Measurements from ENCODE around the gene OR1N1.
"Not testable (repeated sequence)": the region's sequence is repeated elsewhere in the genome, so short reads cannot be mapped to it uniquely, and the experiment has no call there.

OR1N1 gene, protein sequence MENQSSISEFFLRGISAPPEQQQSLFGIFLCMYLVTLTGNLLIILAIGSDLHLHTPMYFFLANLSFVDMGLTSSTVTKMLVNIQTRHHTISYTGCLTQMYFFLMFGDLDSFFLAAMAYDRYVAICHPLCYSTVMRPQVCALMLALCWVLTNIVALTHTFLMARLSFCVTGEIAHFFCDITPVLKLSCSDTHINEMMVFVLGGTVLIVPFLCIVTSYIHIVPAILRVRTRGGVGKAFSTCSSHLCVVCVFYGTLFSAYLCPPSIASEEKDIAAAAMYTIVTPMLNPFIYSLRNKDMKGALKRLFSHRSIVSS

DNA sequence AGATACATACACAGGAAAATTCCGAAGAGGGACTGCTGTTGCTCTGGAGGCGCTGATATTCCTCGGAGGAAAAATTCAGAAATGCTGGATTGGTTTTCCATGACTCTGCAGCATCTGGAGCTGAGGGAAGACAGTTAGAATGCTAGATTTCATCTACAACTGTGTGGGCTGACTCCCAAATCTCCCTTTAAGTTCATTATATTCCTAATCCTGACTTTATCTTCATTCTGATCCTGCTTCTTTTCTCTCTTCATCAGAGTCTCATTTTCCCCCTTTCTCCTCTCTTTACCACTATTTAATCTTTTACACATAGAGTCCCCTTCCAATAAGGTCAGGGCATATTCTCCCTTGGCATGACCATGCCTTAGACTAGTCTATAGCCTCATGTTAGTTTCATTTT lies at the start of gene OR1N1:
Gene OR1N1 (minus strand): TSS at position 101 of the 400 bp plus-strand sequence. CDS start 0 bp downstream, at position 101.
- no peak for DNase-seq

DNA sequence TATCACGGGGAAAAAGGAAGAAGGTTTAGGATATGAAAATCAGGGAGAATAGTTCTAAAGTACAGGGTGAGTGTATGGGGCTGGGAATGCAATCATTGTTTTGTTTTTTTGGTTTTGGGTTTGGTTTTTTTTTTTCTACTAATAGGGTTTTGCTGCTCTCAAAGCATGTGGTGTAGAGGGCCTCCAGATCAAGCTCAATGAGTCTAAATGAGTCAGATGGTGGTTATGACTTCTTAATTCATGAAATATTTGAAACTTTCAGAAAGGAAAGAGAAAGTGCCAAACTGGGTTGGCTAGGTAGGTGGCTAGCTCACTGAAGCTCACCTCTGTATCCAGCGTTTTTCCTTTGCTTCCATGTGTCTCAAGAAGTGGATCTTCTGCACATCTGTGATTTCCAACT lies 45.4 kb upstream of the OR1N1 start:
- DNase-seq = no peak

DNA sequence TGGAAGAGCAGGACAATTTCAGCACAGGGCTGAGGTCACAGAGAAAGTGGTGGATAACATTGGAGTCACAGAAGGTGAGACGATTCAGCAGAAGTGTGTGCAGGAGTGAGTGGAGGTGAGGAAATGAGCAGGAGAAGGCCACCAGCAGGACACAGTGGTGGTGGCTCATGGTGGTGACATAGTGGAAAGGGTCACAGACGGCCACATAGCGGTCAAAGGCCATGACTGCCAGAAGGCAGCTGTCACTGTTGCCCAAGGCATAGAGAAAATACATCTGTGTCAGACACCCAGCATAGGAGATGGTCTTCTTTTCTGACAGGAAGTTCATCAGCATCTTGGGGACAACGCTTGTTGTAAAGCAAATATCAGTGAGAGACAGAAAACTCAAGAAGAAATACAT lies 40.8 kb upstream of the OR1N1 start:
- no peak for DNase-seq

DNA sequence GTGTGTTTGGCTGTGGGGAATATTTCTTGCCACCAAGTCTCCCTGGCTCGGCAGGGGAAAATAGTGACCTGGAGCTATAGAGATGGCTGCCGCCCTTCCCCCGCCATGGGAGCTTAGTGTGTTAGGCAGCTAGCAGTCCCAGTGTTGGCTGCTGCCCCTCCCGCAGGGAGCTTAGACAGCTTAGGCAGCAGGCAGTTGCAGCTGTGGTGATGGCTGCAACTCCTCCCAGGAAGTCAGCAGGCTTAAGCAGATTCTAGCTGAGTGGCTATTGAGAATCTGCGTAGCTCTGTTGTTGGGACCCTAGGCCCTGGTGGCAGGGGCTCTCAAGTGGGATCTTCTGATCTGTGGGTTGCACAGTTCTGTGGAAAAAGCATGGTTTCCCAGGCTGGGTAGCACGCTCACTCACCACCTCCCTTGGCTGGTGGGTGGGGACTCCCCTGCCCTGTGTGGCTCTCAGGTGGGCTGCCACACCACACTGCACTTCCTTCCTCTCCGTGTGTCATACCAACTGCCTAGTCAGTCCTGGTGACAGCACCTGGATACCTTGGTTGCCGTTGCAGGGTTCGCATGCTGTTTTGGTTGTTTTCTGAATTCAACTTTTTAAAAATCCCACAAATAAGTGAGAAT lies 35.2 kb upstream of the OR1N1 start:
- no peak for DNase-seq

DNA sequence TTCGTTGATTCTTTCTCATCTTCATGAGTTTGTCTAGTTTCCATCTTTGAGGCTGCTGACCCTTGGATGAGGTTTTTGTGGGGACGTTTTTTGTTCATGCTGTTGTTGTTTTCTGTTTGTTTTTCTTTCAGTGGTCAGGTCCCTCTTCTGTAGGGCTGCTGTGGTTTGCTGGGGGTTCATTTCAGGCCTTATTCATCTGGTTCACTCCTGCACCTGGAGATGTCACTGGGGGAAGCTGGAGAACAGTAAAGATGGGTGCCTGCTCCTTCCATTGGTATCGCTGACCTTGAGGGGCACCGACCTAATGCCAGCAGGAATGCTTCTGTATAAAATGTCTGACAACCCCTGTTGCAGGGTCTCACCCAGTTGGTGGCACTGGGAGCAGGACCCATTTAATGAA lies 34.4 kb upstream of the OR1N1 start:
- DNase-seq = no peak

DNA sequence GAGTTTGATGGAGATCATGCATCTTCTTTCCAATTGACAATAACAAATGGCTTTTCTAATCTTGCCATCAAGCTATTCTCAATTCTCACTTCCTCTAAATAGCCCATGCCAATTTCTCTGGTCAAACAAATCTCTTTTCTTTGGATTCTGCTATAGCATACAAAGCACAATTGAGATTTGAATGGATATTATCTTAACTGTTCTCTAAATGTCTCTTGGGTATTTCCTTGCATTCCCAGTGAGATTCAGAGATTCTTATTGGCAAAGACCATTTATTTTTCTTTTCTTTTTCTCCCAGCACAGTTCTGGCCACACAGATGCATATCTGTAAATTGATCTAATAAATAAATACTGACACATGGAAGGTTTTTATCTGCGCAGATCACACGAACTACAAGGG lies 25.7 kb upstream of the OR1N1 start, which contains the start of gene OR1N2:
Gene OR1N2 (plus strand): TSS at position 301 of the 400 bp plus-strand sequence. CDS start 100 bp downstream, outside the sequence.
- DNase-seq = no peak

DNA sequence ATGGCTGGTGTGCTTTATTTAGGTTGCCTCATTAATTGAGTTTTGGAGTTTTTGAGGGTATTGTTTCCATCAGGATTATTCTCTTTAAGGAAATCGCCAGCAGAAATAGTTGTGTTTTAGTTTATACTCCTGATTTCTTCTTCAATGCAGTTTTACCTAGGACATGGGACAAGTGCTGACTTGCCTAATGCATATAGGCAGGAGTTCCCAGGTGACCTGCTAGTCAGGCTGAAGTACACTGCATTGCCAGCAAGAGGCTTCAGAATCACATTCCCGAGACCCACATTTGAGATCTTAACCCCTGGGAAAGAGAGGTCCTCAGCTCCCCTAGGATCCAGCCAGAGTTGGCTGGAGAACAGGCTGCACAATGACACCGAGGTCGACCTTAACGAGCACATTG lies 24.3 kb upstream of the OR1N1 start:
- no peak for DNase-seq

DNA sequence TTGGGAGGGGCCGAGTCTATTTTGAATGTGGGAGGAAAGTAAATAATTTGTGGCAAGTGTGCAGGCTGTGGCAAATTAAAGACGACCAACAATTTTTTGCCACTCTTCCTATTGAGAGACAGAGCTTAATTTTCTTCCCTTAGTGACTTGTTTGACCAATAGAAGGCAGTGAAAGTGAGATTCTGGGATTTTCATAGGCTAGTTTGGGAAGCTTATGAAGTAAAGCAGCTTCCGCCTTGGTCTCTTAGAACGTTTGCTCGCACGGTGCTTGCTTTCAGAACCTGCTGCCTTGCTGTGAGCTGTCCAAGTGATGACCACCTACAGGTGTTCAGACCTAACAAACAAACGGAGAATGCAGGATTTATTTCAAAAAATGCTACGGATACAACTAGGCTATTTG lies 19.1 kb upstream of the OR1N1 start:
- no peak for DNase-seq

DNA sequence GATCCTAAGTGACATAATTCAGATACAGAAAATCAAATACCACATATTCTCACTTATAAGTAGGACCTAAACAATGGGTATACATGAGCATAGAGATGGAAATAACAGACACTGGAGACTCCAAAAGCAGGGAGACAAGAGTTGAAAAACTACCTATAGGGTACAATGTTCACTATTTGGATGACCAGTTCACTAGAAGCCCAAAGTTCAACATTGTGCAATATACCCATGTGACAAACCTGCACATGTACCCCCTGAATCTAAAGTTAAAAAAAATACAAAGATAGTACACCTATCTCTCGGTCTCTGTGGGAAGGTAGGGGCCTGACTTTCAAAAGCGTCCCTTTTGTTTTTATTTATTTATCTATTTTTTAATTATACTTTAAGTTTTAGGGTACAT lies 11.7 kb upstream of the OR1N1 start:
- DNase-seq = no peak

DNA sequence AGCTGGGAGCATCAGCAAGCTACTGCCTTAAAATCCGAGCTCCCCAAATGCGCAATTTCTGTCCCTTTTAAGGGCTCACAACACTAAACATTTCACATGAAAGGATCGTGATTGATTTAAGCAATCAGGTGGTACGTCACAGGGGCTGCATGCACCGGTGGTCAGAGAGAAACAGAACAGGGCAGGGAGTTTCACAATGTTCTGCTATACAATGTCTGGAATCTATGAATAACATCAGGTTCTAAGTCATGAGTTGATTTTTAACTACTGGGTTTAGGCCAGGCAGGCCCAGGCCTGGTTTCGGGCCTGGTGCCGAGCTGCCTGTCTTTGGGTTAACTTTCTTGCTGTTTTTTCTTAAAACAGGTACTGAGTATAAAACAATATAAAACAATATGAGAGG lies 10.0 kb upstream of the OR1N1 start:
- not testable (repeated sequence) for DNase-seq

DNA sequence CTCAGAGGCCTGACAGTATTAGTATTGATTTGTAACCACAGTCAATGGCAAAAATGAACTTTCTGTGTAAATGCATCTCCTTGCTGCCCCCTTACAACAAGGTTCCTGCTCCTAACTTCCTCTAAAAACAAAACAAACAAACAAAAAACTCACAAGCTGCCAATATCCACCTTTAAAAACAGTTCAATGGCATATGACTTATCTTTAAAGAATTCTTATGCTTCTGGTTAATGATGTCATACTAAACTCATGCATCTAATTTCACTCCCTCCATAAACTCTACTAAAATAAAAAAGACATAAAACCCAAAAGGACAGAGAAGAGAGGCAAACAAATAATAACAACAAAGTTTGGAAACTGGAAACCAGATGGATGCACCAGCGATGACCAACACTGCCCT lies 9.0 kb upstream of the OR1N1 start:
- DNase-seq = no peak

DNA sequence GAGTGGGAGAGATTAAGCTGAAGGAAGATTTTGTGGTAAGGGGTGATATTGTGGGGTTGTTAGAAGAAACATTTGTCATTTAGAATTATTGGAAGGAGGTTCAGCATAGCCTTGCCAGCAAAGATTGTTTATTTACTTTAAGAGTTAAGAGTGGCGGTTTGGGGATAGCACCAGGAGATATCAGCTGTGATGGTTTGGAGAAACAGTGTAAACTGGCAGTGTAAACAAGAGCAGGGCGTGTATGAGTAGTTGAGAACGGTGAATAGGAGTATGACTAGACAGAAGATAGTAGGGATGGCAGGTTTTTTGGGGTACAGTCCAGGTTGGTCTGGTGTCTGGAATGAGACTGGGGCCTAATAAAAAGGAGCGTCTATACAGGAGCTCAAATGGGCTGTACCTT lies 4.1 kb upstream of the OR1N1 start:
- DNase-seq = not testable (repeated sequence)

DNA sequence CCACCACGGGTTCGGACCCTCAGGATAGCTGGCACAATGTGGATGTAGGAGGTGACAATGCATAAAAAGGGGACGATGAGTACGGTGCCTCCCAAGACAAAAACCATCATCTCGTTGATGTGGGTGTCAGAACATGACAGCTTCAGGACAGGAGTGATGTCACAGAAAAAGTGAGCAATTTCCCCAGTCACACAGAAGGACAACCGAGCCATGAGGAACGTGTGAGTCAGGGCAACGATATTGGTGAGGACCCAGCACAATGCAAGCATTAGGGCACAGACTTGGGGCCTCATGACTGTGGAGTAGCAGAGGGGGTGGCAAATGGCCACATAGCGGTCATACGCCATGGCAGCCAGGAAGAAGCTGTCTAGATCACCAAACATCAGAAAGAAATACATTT lies 491 bp downstream of the OR1N1 start:
- DNase-seq = no peak

DNA sequence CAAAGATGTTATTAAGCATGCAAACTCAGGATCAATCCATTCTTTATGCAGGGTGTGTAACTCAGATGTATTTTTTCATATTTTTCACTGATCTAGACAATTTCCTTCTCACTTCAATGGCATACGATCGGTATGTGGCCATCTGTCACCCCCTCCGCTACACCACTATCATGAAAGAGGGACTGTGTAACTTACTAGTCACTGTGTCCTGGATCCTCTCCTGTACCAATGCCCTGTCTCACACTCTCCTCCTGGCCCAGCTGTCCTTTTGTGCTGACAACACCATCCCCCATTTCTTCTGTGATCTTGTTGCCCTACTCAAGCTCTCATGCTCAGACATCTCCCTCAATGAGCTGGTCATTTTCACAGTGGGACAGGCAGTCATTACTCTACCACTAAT lies 7.7 kb downstream of the OR1N1 start:
- no peak for DNase-seq

DNA sequence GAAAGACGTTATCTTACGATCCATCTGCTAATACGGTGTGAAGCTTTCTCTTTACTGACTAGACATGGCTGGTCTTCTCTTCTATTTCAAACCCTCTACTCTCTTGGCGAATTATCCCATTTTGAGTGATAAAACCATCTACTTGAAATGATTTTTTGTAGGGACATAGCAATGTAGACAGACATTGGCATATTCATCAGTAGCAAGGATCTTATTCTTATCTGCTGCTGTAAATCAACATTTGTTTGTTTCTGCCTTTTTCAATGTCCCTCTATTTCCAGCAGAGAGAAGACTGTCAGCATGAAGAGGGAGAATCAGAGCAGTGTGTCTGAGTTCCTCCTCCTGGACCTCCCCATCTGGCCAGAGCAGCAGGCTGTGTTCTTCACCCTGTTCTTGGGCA lies 8.3 kb downstream of the OR1N1 start, which contains the start of gene OR1J4:
Gene OR1J4 (plus strand): TSS at position 301 of the 400 bp plus-strand sequence. CDS start 0 bp downstream, at position 301.
- DNase-seq = no peak

DNA sequence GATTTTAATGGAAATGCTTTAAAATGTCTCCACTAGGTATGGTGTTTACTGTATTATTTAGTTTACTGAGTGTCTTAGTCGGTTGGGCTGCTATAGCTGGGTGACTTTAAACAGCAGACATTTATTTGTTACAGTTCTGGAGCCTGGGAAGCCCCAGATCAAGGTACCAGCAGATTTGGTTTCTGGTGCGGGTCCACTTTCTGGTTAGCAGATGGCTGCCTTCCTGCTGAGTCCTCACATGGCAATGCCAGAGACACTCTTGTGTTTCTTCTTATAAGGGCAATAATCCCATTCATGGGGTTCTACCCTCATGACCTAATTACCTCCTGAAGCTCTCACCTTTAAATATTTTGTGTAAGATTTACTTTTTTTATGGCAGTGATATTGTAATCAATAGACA lies 8.9 kb downstream of the OR1N1 start:
- no peak for DNase-seq

DNA sequence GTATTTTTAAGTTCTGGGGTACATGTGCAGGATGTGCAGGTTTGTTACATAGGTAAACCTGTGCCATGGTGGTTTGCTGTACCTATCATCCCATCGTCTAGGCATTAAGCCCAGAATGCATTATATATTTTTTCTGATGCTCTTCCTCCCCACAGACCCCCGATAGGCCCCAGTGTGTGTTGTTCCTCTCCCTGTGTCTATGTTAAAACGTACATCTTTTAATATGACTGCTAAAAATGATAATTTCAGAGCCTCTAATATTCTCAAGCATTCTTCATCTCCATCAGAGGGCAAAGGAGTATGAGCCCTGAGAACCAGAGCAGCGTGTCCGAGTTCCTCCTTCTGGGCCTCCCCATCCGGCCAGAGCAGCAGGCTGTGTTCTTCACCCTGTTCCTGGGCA lies 16.6 kb downstream of the OR1N1 start, which contains the start of gene OR1J2:
Gene OR1J2 (plus strand): TSS at position 301 of the 400 bp plus-strand sequence. CDS start 0 bp downstream, at position 301.
- DNase-seq = no peak

DNA sequence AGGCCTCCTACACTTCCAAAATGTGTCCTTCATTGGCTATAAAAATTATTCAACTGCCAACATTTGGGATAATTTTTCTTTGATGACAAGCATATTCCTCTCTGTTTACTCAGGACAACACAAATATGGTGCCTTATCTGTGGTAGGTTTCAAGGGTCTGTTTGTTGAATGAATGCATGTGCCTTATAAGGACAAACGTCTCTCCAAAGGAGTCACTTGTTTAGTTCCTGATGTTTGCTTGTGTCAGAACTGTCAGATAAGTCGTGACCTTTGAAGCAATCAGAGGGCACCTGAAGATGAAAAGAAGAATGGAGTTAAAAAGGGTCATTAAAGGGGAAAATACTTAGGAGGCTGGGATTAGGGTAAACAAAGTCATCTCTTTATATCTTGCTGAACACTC lies 20.1 kb downstream of the OR1N1 start:
- no peak for DNase-seq

DNA sequence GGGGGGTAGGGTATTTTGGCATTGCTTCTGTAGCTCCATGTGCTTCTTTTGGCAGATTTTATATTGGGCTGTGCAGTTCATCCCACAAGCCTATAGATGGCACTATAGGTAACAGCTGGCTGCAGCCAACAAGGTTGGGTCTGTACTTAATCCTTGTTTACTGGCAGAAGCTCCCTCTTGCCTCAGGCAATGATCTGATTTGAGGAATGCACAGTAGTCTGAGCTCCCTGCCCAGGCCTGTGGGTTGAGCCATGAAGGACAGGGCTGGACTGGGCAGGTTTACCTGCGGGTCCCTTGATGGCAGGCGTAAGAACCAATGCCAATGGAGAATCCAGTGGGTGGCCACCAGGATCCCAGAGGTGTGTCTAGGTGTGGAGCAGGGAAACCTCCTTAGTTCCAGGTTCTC lies 28.2 kb downstream of the OR1N1 start:
- peak; percentile 19 for DNase-seq

DNA sequence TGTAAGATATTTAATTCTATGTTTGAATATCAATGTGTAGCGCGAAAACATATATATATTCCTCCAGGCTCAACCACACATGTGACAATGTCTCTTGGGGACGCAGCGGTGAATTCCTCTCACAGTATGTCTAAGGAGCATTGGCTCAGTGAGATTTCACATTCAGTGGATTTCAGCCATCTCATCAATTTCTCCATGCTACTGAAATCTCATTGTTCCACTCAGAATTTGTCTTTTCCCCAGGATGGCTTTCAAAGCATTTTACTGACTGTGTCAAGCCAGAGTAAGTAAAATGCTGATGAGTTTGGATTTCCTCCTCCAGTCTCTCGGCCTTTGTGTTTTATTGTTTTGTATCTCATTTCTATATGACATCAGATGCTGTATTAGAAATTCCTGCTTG lies 48.0 kb downstream of the OR1N1 start:
- no peak for DNase-seq

DNA sequence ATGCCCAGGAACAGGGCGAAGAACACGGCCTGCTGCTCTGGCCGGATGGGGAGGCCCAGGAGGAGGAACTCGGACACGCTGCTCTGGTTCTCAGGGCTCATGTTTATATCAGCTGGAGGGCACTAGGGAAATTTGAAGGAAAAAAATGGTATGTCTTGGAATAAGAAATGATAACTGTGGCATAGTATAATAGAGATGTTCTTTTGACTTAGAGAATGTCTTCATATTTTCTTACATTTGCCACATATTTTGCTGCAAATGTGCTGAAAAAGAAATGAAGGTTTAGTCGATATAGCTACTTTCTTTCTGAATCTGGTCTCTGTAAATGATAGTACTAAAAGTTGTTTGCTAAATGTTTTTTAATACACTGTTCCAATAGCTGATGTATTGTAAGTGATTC lies 49.3 kb downstream of the OR1N1 start, which contains the start of gene OR1J1:
Gene OR1J1 (minus strand): TSS at position 101 of the 400 bp plus-strand sequence. CDS start 0 bp downstream, at position 101.
- DNase-seq = no peak

DNA sequence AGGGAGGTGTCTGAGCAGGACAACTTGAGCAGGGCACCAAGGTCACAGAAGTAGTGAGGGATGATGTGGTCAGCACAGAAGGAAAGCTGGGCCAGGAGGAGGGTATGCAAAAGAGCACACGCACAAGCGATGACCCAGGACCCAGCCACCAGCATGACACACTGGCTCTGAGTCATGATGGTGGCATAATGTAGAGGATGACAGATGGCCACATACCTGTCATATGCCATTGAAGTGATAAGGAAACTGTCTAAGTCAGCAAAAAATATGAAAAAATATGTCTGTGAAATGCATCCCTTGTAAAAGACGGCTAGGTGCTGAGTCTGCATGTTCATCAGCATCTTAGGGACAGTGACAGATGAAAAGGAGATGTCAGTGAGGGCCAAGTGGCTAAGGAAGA lies 49.7 kb downstream of the OR1N1 start:
- no peak for DNase-seq

All from NCI-H1436 (cell line).